Prostate gland (tissue), 2 donors: ENCODE data around the gene KRT76.

Experiments used
- POLR2A ChIP-seq: fragments of 450-650 bp; IDR thresholded peaks from one replicate; pipeline ENCODE4 v1.6.1; 2016; ENCODE audit warnings: antibody characterized with exemption, mild to moderate bottlenecking
- TF ChIP-seq, protein P1 (sequence below), 4 experiments: fragments of 200-600 bp in 2 of 4; fragments of 450-650 bp in 2 of 4; sonication (generic) in 2 of 4; IDR thresholded peaks; 1 replicate in 3 of 4; 2 replicates in 1 of 4; pipeline ENCODE4 v1.5.1; 2016 to 2019; ENCODE audit warnings: antibody characterized with exemption in 4 of 4, mild to moderate bottlenecking in 2 of 4, moderate library complexity in 2 of 4

DNA sequence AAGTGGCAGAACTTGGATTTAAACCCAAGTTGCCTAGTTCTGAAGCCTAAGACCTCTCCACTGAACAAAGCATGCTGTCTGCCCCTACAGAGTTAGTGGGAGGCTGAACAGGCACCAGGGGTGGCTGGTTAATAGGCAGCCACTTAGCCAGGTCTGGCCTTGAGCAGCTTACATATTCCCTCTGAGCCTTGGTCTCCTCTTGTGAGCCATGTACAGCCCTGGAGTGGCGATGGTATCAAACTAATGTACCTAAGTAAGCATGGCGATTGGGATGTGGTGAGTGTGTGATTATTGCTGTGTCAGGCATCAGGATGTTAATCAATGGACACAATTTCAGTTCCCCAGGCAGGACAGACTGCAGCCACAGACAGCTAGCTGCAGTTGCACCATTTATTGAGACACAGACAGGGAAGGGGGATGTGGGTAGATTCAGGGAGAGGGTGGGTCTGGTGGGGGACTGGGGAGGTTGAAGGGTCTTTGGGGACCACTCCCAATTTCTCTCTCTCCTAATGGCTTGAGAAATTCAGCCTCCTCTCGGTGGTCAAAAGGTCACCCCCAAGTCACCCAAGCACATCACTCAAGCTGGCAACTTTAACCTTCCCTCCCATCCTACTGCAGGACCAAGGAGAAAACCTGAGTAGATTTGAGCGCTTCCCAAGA, 44.1 kb upstream of the KRT76 start:
- TF ChIP-seq, protein P1, sequence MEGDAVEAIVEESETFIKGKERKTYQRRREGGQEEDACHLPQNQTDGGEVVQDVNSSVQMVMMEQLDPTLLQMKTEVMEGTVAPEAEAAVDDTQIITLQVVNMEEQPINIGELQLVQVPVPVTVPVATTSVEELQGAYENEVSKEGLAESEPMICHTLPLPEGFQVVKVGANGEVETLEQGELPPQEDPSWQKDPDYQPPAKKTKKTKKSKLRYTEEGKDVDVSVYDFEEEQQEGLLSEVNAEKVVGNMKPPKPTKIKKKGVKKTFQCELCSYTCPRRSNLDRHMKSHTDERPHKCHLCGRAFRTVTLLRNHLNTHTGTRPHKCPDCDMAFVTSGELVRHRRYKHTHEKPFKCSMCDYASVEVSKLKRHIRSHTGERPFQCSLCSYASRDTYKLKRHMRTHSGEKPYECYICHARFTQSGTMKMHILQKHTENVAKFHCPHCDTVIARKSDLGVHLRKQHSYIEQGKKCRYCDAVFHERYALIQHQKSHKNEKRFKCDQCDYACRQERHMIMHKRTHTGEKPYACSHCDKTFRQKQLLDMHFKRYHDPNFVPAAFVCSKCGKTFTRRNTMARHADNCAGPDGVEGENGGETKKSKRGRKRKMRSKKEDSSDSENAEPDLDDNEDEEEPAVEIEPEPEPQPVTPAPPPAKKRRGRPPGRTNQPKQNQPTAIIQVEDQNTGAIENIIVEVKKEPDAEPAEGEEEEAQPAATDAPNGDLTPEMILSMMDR (IDR thresholded peaks at IDR 0.05): no peak
- TF ChIP-seq POLR2A: no peak
